Psoas muscle (tissue), 8 donors: ENCODE data around the gene RSPO4. TPM values are rescaled to one million over a fixed set of nuclear protein-coding genes. Genes with fewer than 3 reads are reported as not detected.

Experiments
- ATAC-seq, 4 donors: fragments of 200-7000 bp; cut with Tn5 transposase; one replicate each; pipeline ENCODE4 v1.9.1; 2020; ENCODE audit warnings: moderate library complexity in 3 of 4, mild to moderate bottlenecking in 2 of 4
- DNase-seq, 2 donors: peaks; one replicate each; pipeline ENCODE4 v3.0.0-alpha.2; 2020
- H3K27ac ChIP-seq: fragments of 200-600 bp; one replicate; pipeline ENCODE4 v1.8.0; 2022
- H3K27me3 ChIP-seq, 3 donors: fragments of 200-600 bp in 1 of 3; one replicate each; pipeline versions ENCODE4 v1.6.1 to v1.8.0; 2013 to 2022; ENCODE audit warnings: low read length in 2 of 3, mild to moderate bottlenecking in 2 of 3, moderate library complexity in 1 of 3; ENCODE audit not compliant: insufficient read depth in 3 of 3
- H3K36me3 ChIP-seq, 2 donors: fragments of 200-600 bp in 1 of 2; one replicate each; pipeline versions ENCODE4 v1.6.1 to v1.8.0; 2013 to 2022; ENCODE audit warnings: low read depth in 1 of 2, mild to moderate bottlenecking in 1 of 2, moderate library complexity in 1 of 2; ENCODE audit not compliant: insufficient read depth in 1 of 2
- H3K4me1 ChIP-seq: fragments of 200-600 bp; one replicate; pipeline ENCODE4 v1.8.0; 2022
- H3K4me3 ChIP-seq: fragments of 200-600 bp; one replicate; pipeline ENCODE4 v1.8.0; 2022; ENCODE audit warnings: mild to moderate bottlenecking
- H3K9me3 ChIP-seq: fragments of 200-600 bp; one replicate; pipeline ENCODE4 v1.8.0; 2022
- CTCF ChIP-seq: fragments of 200-600 bp; IDR thresholded peaks from one replicate; pipeline ENCODE4 v1.8.0; 2022; ENCODE audit warnings: antibody characterized with exemption
- WGBS, 3 donors: extraction: QIAGEN DNeasy Blood & Tissue Kit; methylation state at CpG; one replicate each; pipeline versions ENCODE4 v1.1.6 to v1.1.7; 2013; 5-methylcytosine and 5-hydroxymethylcytosine counted together
- intact Hi-C, 2 donors: fragments of 100-400 bp; cut with DNase I; formaldehyde crosslinking; loops; one replicate each; pipeline versions ENCODE4 v1.11.0 to v1.14.2; 2022
- polyA plus RNA-seq, 3 donors: library from polyadenylated mRNA; stranded (reverse); fragments of 200-250 nt; gene quantifications; one replicate each; pipeline ENCODE4 v1.2.3, GENCODE V29; 2013
- total RNA-seq, 4 donors: library from RNA; stranded (reverse); fragmentation: NEBNext Ultra II Directional in 2 of 4; extraction: Animal tissue kit (Norgen Biotek cat#: 25700) in 2 of 4; gene quantifications; one replicate each; pipeline versions ENCODE4 v1.2.1 to v1.2.4, GENCODE V29; 2021 to 2023
- donor health status: healthy with polysubstance abuse.
- donor health status: DM: no; HTN: no; CAD: no; lungs with moderate emphysema.
- donor health status: Bipolar disorder and iron deficiency.
- donor health status: healthy.
- donor health status: DM: yes; HTN: yes; CAD: no.
- donor health status: DM: no; HTN: no; CAD: no.
- donor health status: DM: no; HTN: no; CAD: no.
- donor health status: DM: yes; HTN: yes; CAD: no.

Gene RSPO4
- total and polyA plus RNA-seq, 7 donors = 0.01 to 0.13 (median 0.03) TPM; not detected in 4

GRCh38 chr20:973785-974194, 28.3 kb downstream of the RSPO4 start:
- Histone ChIP-seq H3K36me3 (no peaks in the 10 kb centered on the region), H3K9me3 (no peaks in the 10 kb centered on the region), H3K4me1 (no peaks in the 10 kb centered on the region), H3K4me3 (no peak overlapping the region), H3K27ac (no peak overlapping the region), H3K27me3 (peaks cover 0 to 7% (median 0%) of the 10 kb centered on the region in 3 donors)
- ATAC-seq (peak in 1 of 4 donors; percentile 40), DNase-seq (no peak)
- 24 to 43% (median 34%) methylated on average over 6 of the region's 6 CpGs for WGBS, 3 donors
- no peak for TF ChIP-seq CTCF
- intact Hi-C loops = no loop called here

- 84 to 91% (median 87%) methylated on average over 9 of the region's 9 CpGs for WGBS, 3 donors
- Histone ChIP-seq H3K27ac (no peak overlapping the region), H3K9me3 (no peaks in the 10 kb centered on the region), H3K4me3 (no peak overlapping the region), H3K27me3 (peaks cover 0 to 13% (median 0%) of the 10 kb centered on the region in 3 donors), H3K36me3 (no peaks in the 10 kb centered on the region), H3K4me1 (no peaks in the 10 kb centered on the region)
- no peak for TF ChIP-seq CTCF
- intact Hi-C loops = no loop called here
- DNase-seq (no peak), ATAC-seq (no peak)
Measured at GRCh38 chr20:972256-972655, 29.9 kb downstream of the RSPO4 start.

- Histone ChIP-seq H3K36me3 (no peaks in the 10 kb centered on the region), H3K9me3 (no peaks in the 10 kb centered on the region), H3K27me3 (peaks cover 0 to 17% (median 0%) of the 10 kb centered on the region in 3 donors), H3K27ac (no peak overlapping the region), H3K4me3 (no peak overlapping the region), H3K4me1 (no peaks in the 10 kb centered on the region)
- ATAC-seq (no peak), DNase-seq (no peak)
- TF ChIP-seq CTCF = no peak
- 70 to 81% (median 81%) methylated on average over 2 of the region's 2 CpGs for WGBS, 3 donors
- intact Hi-C loops = no loop called here
Measured at GRCh38 chr20:971346-971745, 30.8 kb downstream of the RSPO4 start.

GRCh38 chr20:969868-970267, 32.2 kb downstream of the RSPO4 start:
- Histone ChIP-seq H3K36me3 (no peaks in the 10 kb centered on the region), H3K27me3 (peaks cover 0 to 32% (median 4%) of the 10 kb centered on the region in 3 donors), H3K4me3 (no peak overlapping the region), H3K27ac (no peak overlapping the region), H3K4me1 (no peaks in the 10 kb centered on the region), H3K9me3 (no peaks in the 10 kb centered on the region)
- intact Hi-C loops = no loop called here
- DNase-seq = peak in 1 of 2 donors; percentile 1
- 61 to 70% (median 70%) methylated on average over 4 of the region's 4 CpGs for WGBS, 3 donors
- ATAC-seq = no peak
- TF ChIP-seq CTCF = no peak
